Mammary epithelial cell (primary cell): ENCODE data around the gene C1orf21.

ENCODE experiments used
- EZH2 ChIP-seq: IDR thresholded peaks from 2 replicates; pipeline ENCODE4 v1.6.1; 2012; ENCODE audit warnings: low read length, inconsistent platforms, borderline replicate concordance
- TF ChIP-seq, protein P1 (sequence below), 2 donors: IDR thresholded peaks in 1 of 2; conservative IDR thresholded peaks in 1 of 2; 2 replicates each; pipeline ENCODE4 v1.5.1; 2011 to 2012; ENCODE audit warnings: inconsistent platforms in 2 of 2, low read length in 2 of 2, mild to moderate bottlenecking in 2 of 2, control low read depth in 1 of 2, low read depth in 1 of 2; ENCODE audit not compliant: insufficient read depth in 1 of 2; ENCODE audit errors: extremely low read depth in 1 of 2

DNA sequence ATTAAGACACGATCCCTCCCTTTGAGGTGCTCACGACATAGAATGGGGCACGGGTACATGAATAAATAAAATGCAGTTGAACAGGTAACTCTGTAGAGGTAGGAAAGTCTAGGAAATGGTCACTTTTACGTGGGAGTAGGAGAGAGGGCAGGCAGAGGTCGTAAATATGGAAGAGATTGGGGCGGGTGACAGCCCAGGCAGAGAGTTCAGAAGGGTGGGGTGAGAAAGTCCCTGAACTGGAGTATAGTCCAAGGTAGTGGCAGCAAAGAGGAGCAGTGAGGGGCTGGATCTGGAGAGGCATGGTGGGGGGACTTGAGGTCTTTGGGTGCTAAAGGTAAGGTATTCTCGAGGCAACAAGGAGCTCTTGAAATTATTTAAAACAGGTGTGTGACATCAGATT is 147.9 kb downstream of the C1orf21 start:
- TF ChIP-seq EZH2, result no peak
- TF ChIP-seq, protein P1, sequence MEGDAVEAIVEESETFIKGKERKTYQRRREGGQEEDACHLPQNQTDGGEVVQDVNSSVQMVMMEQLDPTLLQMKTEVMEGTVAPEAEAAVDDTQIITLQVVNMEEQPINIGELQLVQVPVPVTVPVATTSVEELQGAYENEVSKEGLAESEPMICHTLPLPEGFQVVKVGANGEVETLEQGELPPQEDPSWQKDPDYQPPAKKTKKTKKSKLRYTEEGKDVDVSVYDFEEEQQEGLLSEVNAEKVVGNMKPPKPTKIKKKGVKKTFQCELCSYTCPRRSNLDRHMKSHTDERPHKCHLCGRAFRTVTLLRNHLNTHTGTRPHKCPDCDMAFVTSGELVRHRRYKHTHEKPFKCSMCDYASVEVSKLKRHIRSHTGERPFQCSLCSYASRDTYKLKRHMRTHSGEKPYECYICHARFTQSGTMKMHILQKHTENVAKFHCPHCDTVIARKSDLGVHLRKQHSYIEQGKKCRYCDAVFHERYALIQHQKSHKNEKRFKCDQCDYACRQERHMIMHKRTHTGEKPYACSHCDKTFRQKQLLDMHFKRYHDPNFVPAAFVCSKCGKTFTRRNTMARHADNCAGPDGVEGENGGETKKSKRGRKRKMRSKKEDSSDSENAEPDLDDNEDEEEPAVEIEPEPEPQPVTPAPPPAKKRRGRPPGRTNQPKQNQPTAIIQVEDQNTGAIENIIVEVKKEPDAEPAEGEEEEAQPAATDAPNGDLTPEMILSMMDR (conservative IDR thresholded peaks at IDR 0.05 in 1 of 2, IDR thresholded peaks at IDR 0.05 in 1 of 2; ENCODE audit: extremely low read depth in 1 of 2, insufficient read depth in 1 of 2, low read depth in 1 of 2, low read length in 2 of 2), result no peak
